ENCODE measurements around the gene ACIN1. TPM values are rescaled to one million over a fixed set of nuclear protein-coding genes. Genes with fewer than 3 reads are reported as not detected.
A peak's percentile ranks its signal among the peaks of the same experiment; 100 is the strongest.

Gene ACIN1
- total and polyA plus RNA-seq, 2 of the 13 experiments (the other 11 are each of a cell fraction or from before 2014, with no cell fraction given): 165 to 183 TPM

- no peak for TF ChIP-seq ZNF281 (CRISPR knock-in tag; IDR thresholded peaks at IDR 0.05; ENCODE audit: borderline replicate concordance)
- no peak for TF ChIP-seq ZNF670 (CRISPR knock-in tag; IDR thresholded peaks at IDR 0.05; ENCODE audit: borderline replicate concordance)
- no peak for TF ChIP-seq ZNF34 (CRISPR knock-in tag; IDR thresholded peaks at IDR 0.05; ENCODE audit: borderline replicate concordance)
- 0 out of 2 replicates have a peak, but pooled peaks have one; percentile 45 for TF ChIP-seq DMTF1 (CRISPR knock-in tag; IDR thresholded peaks at IDR 0.05)
- TF ChIP-seq KLF9 (CRISPR knock-in tag; IDR thresholded peaks at IDR 0.05; ENCODE audit: low read depth): no peak
- no peak; the same call in 1 of the 2 replicates for TF ChIP-seq ZNF563 (CRISPR knock-in tag; IDR thresholded peaks at IDR 0.05)
- TF ChIP-seq RXRB (CRISPR knock-in tag; IDR thresholded peaks at IDR 0.05; ENCODE audit: borderline replicate concordance): no peak
- no peak for TF ChIP-seq MTA3 (CRISPR knock-in tag; IDR thresholded peaks at IDR 0.05)
- TF ChIP-seq ZBTB7B (CRISPR knock-in tag; IDR thresholded peaks at IDR 0.05): no peak
- no peak for TF ChIP-seq ZNF546 (CRISPR knock-in tag; conservative IDR thresholded peaks at IDR 0.05)
- no peak for TF ChIP-seq MLLT10 (CRISPR knock-in tag; IDR thresholded peaks at IDR 0.05)
- no peak for TF ChIP-seq RERE (CRISPR knock-in tag; IDR thresholded peaks at IDR 0.05; ENCODE audit: low read depth)
- TF ChIP-seq ZNF230 (CRISPR knock-in tag; IDR thresholded peaks at IDR 0.05): no peak
- no peak for TF ChIP-seq ZNF253 (CRISPR knock-in tag; IDR thresholded peaks at IDR 0.05; ENCODE audit: borderline replicate concordance)
- no peak for TF ChIP-seq ZNF275 (CRISPR knock-in tag; IDR thresholded peaks at IDR 0.05; ENCODE audit: borderline replicate concordance)
- TF ChIP-seq TBL1XR1 (IDR thresholded peaks at IDR 0.05; ENCODE audit: borderline replicate concordance, low read length, partially characterized antibody): no peak
- no peak for TF ChIP-seq TBP (CRISPR knock-in tag; IDR thresholded peaks at IDR 0.05)
Measured at GRCh38 chr14:23056956-23057756, 37.8 kb downstream of the ACIN1 start, which contains the start of gene CDH24 (continued).

Data from HepG2 (cell line).